Measurements from ENCODE around the gene ZDHHC24.
"Not testable (repeated sequence)": the region's sequence is repeated elsewhere in the genome, so short reads cannot be mapped to it uniquely, and the experiment has no call there.

The ZDHHC24 gene

DNA sequence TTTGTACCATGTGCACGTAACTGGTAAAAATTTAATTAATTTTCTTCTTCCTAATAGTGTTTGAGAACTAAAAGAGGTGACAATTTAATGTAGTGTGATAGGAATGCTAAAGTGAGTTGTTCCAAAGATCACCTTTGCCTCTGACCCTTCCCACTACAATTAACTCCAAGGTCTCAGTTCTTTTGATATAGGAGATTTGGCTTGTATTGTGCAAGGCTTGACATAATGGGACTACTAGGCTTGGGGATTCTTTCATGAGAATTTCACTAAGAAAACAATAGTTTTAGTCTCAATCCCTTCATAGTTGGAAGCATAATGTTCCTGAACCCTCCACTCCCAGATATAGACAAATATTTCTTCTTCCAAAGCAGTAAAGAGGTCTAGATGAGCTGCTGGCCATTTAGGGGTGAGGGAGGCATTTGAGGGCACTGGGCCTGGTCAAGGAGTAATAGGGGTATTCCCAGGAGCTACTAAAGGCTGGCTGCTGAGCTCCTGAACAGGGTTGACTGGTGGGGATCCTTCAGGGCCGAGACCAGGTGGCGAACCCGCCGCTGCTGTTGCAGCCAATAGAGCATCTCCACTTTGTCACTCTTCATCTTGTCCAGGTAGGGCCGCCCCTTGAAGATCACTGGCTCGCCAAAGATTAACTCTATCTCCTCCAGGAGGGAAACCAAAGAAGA, 44.3 kb upstream of the ZDHHC24 start:
- H3K27me3 ChIP-seq (replicated peaks; ENCODE audit: insufficient read depth, low read length) = peaks cover 15% of the 10 kb centered on the region; the same call in 1 of the 2 replicates
- no peaks in the 10 kb centered on the region for H3F3A ChIP-seq (ENCODE audit: insufficient read depth, low read length)
- peaks cover 3% of the 10 kb centered on the region; the same call in 1 of the 2 replicates for H3K4me1 ChIP-seq (ENCODE audit: low read length)
- DNase-seq = no peak
- H3K9me2 ChIP-seq (replicated peaks; ENCODE audit: insufficient read depth, low read length) = no peaks in the 10 kb centered on the region
- H3K36me3 ChIP-seq (replicated peaks; ENCODE audit: insufficient read depth, low read length) = no peaks in the 10 kb centered on the region
- no peaks in the 10 kb centered on the region for H3K9me3 ChIP-seq (replicated peaks; ENCODE audit: insufficient read depth, low read length)
- peaks cover 8% of the 10 kb centered on the region; the same call in 1 of the 2 replicates for H3K79me2 ChIP-seq (ENCODE audit: low read length)
- TF ChIP-seq EZH2 (optimal IDR thresholded peaks at IDR 0.05; ENCODE audit: low read depth, low read length) = no peak
- TF ChIP-seq EZH2phosphoT487 (IDR thresholded peaks at IDR 0.05; ENCODE audit: low read length) = no peak
- TF ChIP-seq, protein P1, sequence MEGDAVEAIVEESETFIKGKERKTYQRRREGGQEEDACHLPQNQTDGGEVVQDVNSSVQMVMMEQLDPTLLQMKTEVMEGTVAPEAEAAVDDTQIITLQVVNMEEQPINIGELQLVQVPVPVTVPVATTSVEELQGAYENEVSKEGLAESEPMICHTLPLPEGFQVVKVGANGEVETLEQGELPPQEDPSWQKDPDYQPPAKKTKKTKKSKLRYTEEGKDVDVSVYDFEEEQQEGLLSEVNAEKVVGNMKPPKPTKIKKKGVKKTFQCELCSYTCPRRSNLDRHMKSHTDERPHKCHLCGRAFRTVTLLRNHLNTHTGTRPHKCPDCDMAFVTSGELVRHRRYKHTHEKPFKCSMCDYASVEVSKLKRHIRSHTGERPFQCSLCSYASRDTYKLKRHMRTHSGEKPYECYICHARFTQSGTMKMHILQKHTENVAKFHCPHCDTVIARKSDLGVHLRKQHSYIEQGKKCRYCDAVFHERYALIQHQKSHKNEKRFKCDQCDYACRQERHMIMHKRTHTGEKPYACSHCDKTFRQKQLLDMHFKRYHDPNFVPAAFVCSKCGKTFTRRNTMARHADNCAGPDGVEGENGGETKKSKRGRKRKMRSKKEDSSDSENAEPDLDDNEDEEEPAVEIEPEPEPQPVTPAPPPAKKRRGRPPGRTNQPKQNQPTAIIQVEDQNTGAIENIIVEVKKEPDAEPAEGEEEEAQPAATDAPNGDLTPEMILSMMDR (IDR thresholded peaks at IDR 0.05; ENCODE audit: low read length) = no peak
- H3K9ac ChIP-seq (ENCODE audit: low read length) = no peak overlapping the region
- H3K27ac ChIP-seq (ENCODE audit: low read length) = no peak overlapping the region
- H2AFZ ChIP-seq (ENCODE audit: low read length) = no peak overlapping the region
- no peak overlapping the region for H3K4me2 ChIP-seq (ENCODE audit: low read depth, low read length)
- no peak overlapping the region for H3K4me3 ChIP-seq (ENCODE audit: low read length)
- no peaks in the 10 kb centered on the region for H4K20me1 ChIP-seq (ENCODE audit: insufficient read depth, low read length)

DNA sequence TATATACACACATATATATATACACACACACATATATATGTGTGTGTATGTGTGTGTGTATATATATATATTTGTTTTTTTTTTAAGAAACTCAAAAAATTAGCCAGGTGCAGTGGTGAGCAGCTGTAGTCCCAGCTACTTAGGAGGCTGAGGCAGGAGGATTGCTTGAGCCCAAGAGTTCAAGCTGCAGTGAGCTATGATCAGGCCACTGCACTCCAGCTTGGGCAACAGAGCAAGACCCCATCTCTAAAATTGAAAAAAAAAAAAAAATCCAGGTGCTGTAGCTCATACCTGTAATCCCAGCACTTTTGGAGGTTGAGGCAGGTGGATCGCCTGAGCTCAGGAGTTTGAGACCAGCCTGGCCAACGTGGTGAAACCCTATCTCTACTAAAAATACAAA, 43.5 kb upstream of the ZDHHC24 start:
- not testable (repeated sequence) for DNase-seq; H3K9me2 ChIP-seq (replicated peaks; ENCODE audit: insufficient read depth, low read length); H3K9ac ChIP-seq (ENCODE audit: low read length); H3F3A ChIP-seq (ENCODE audit: insufficient read depth, low read length); H3K36me3 ChIP-seq (replicated peaks; ENCODE audit: insufficient read depth, low read length); H3K4me2 ChIP-seq (ENCODE audit: low read depth, low read length); H3K4me1 ChIP-seq (ENCODE audit: low read length); H2AFZ ChIP-seq (ENCODE audit: low read length); H4K20me1 ChIP-seq (ENCODE audit: insufficient read depth, low read length); H3K79me2 ChIP-seq (ENCODE audit: low read length); H3K27ac ChIP-seq (ENCODE audit: low read length); H3K4me3 ChIP-seq (ENCODE audit: low read length); H3K9me3 ChIP-seq (replicated peaks; ENCODE audit: insufficient read depth, low read length)
- H3K27me3 ChIP-seq (replicated peaks; ENCODE audit: insufficient read depth, low read length) = peaks cover 15% of the 10 kb centered on the region; the same call in 1 of the 2 replicates

DNA sequence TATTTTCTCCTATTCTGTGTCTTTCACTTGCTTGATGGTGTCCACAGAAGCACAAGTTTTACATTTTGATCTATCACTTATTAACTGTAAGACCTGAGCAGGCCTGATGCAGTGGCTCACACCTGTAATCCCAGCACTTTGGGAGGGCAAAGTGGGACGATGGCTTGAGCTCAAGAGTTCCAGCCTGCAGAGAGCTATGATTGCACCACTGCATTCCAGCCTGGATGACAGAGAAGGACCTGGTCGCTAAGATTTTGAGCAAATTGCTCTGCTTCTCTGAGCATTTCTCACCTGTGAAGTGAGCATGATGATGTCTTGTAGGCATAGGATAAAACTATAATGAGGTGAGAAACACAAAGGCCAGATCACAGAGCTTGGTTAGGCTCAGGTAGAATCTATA, 40.3 kb upstream of the ZDHHC24 start:
- Histone ChIP-seq H3K4me3 (ENCODE audit: low read length) (no peak overlapping the region), H3K36me3 (replicated peaks; ENCODE audit: insufficient read depth, low read length) (no peaks in the 10 kb centered on the region), H2AFZ (ENCODE audit: low read length) (no peak overlapping the region), H3K9me3 (replicated peaks; ENCODE audit: insufficient read depth, low read length) (no peaks in the 10 kb centered on the region), H3K9ac (ENCODE audit: low read length) (no peak overlapping the region), H3K27me3 (replicated peaks; ENCODE audit: insufficient read depth, low read length) (peaks cover 22% of the 10 kb centered on the region; the same call in 1 of the 2 replicates), H3K4me1 (ENCODE audit: low read length) (no peaks in the 10 kb centered on the region), H3K9me2 (replicated peaks; ENCODE audit: insufficient read depth, low read length) (no peaks in the 10 kb centered on the region), H3F3A (ENCODE audit: insufficient read depth, low read length) (no peaks in the 10 kb centered on the region), H3K4me2 (ENCODE audit: low read depth, low read length) (no peak overlapping the region), H3K79me2 (ENCODE audit: low read length) (no peaks in the 10 kb centered on the region), H3K27ac (ENCODE audit: low read length) (no peak overlapping the region), H4K20me1 (ENCODE audit: insufficient read depth, low read length) (no peaks in the 10 kb centered on the region)
- no peak for DNase-seq
- TF ChIP-seq, protein P1 (IDR thresholded peaks at IDR 0.05; ENCODE audit: low read length) = no peak
- TF ChIP-seq EZH2 (optimal IDR thresholded peaks at IDR 0.05; ENCODE audit: low read depth, low read length) (no peak), EZH2phosphoT487 (IDR thresholded peaks at IDR 0.05; ENCODE audit: low read length) (no peak)

DNA sequence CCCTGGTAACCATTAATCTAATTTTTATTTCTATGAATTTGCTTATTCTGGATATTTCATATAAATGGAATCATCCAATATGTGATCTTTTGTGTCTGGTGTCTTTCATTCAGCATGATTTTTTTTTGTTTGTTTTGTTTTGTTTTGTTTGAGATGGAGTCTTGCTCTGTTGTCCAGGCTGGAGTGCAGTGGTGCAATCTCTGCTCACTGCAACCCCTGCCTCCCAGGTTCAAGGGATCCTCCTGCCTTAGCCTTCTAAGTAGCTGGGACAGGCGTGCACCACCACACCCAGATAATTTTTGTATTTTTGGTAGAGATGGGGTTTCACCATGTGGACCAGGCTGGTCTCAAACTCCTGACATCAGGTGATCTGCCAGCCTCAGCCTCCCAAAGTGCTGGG, 39.6 kb upstream of the ZDHHC24 start:
- H2AFZ ChIP-seq (ENCODE audit: low read length); DNase-seq; H3K9ac ChIP-seq (ENCODE audit: low read length); H3K4me3 ChIP-seq (ENCODE audit: low read length); H3K9me2 ChIP-seq (replicated peaks; ENCODE audit: insufficient read depth, low read length); H3K4me2 ChIP-seq (ENCODE audit: low read depth, low read length); H3K36me3 ChIP-seq (replicated peaks; ENCODE audit: insufficient read depth, low read length); H3K79me2 ChIP-seq (ENCODE audit: low read length); H3K27ac ChIP-seq (ENCODE audit: low read length); H3K4me1 ChIP-seq (ENCODE audit: low read length); H4K20me1 ChIP-seq (ENCODE audit: insufficient read depth, low read length); H3K9me3 ChIP-seq (replicated peaks; ENCODE audit: insufficient read depth, low read length); H3F3A ChIP-seq (ENCODE audit: insufficient read depth, low read length): not testable (repeated sequence)
- peaks cover 17% of the 10 kb centered on the region; the same call in 1 of the 2 replicates for H3K27me3 ChIP-seq (replicated peaks; ENCODE audit: insufficient read depth, low read length)

DNA sequence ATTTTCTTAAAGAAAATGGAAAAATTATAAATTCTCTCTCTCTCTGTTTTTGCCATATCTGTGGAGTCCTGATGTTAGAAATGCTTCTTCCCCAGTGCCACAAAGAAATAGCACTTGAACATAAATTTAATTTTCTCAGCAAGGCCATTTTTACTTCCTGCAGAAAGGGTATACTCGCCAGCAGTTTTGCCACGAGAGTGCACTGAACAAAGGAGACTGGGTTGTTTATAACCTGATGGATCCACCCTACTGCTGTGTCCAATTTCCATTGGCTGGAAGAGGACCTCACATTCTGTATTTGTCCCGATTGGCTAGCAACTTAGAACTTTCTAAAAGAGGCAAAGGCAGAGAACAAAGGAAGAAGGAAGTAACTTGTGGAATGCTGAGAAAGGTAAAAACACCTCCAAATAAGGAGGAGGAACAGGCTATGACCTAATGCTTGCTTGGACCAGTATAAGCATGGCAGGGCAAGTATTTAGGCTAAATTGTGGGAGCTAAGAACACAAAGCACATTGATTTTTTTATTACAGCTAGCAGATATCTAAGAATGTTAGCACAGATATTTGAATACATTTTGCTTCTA, 36.8 kb upstream of the ZDHHC24 start:
- H3K4me3 ChIP-seq (ENCODE audit: low read length); H3K36me3 ChIP-seq (replicated peaks; ENCODE audit: insufficient read depth, low read length); H3K9me2 ChIP-seq (replicated peaks; ENCODE audit: insufficient read depth, low read length); H3K9me3 ChIP-seq (replicated peaks; ENCODE audit: insufficient read depth, low read length); H3K9ac ChIP-seq (ENCODE audit: low read length); DNase-seq; H3K4me2 ChIP-seq (ENCODE audit: low read depth, low read length); H3K79me2 ChIP-seq (ENCODE audit: low read length); H3K27ac ChIP-seq (ENCODE audit: low read length); H4K20me1 ChIP-seq (ENCODE audit: insufficient read depth, low read length); H3K4me1 ChIP-seq (ENCODE audit: low read length); H2AFZ ChIP-seq (ENCODE audit: low read length); H3F3A ChIP-seq (ENCODE audit: insufficient read depth, low read length): not testable (repeated sequence)
- H3K27me3 ChIP-seq (replicated peaks; ENCODE audit: insufficient read depth, low read length) = peaks cover 14% of the 10 kb centered on the region; the same call in 1 of the 2 replicates
